ENCODE measurements around the gene SH3D19.

SH3D19 gene

GRCh38 chr4:151223465-151223864, 101.9 kb downstream of the SH3D19 start:
- TF ChIP-seq REST (IDR thresholded peaks at IDR 0.05; ENCODE audit: insufficient read depth in 1 of 2, low read depth in 2 of 2, low read length in 2 of 2), result no peak
- TF ChIP-seq TAF1 (IDR thresholded peaks at IDR 0.05; ENCODE audit: borderline replicate concordance, insufficient read depth, low read length), result no peak
- TF ChIP-seq FOXP2 (optimal IDR thresholded peaks at IDR 0.05; ENCODE audit: borderline replicate concordance, extremely low read depth, extremely low read length, insufficient read depth), result no peak
- no peak for TF ChIP-seq POLR2AphosphoS5 (IDR thresholded peaks at IDR 0.05; ENCODE audit: low read depth, low read length)
- no peak for TF ChIP-seq SIN3A (IDR thresholded peaks at IDR 0.05; ENCODE audit: borderline replicate concordance, insufficient read depth, low read length)

GRCh38 chr4:151219948-151220347, 105.5 kb downstream of the SH3D19 start:
- TF ChIP-seq SIN3A (IDR thresholded peaks at IDR 0.05; ENCODE audit: borderline replicate concordance, insufficient read depth, low read length) (no peak), FOXP2 (optimal IDR thresholded peaks at IDR 0.05; ENCODE audit: borderline replicate concordance, extremely low read depth, extremely low read length, insufficient read depth) (no peak), POLR2AphosphoS5 (IDR thresholded peaks at IDR 0.05; ENCODE audit: low read depth, low read length) (no peak), TAF1 (IDR thresholded peaks at IDR 0.05; ENCODE audit: borderline replicate concordance, insufficient read depth, low read length) (no peak), REST (IDR thresholded peaks at IDR 0.05; ENCODE audit: insufficient read depth in 1 of 2, low read depth in 2 of 2, low read length in 2 of 2) (no peak)

- no peak for TF ChIP-seq FOXP2 (optimal IDR thresholded peaks at IDR 0.05; ENCODE audit: borderline replicate concordance, extremely low read depth, extremely low read length, insufficient read depth)
- no peak for TF ChIP-seq POLR2AphosphoS5 (IDR thresholded peaks at IDR 0.05; ENCODE audit: low read depth, low read length)
- no peak for TF ChIP-seq SIN3A (IDR thresholded peaks at IDR 0.05; ENCODE audit: borderline replicate concordance, insufficient read depth, low read length)
- no peak for TF ChIP-seq REST (IDR thresholded peaks at IDR 0.05; ENCODE audit: insufficient read depth in 1 of 2, low read depth in 2 of 2, low read length in 2 of 2)
- TF ChIP-seq TAF1 (IDR thresholded peaks at IDR 0.05; ENCODE audit: borderline replicate concordance, insufficient read depth, low read length), result no peak
These were observed 106.3 kb downstream of the SH3D19 start for GRCh38 chr4:151219091-151219490.

GRCh38 chr4:151218343-151218742, 107.1 kb downstream of the SH3D19 start:
- TF ChIP-seq POLR2AphosphoS5 (IDR thresholded peaks at IDR 0.05; ENCODE audit: low read depth, low read length), result no peak
- TF ChIP-seq SIN3A (IDR thresholded peaks at IDR 0.05; ENCODE audit: borderline replicate concordance, insufficient read depth, low read length), result no peak
- TF ChIP-seq REST (IDR thresholded peaks at IDR 0.05; ENCODE audit: insufficient read depth in 1 of 2, low read depth in 2 of 2, low read length in 2 of 2), result no peak
- TF ChIP-seq FOXP2 (optimal IDR thresholded peaks at IDR 0.05; ENCODE audit: borderline replicate concordance, extremely low read depth, extremely low read length, insufficient read depth), result no peak
- TF ChIP-seq TAF1 (IDR thresholded peaks at IDR 0.05; ENCODE audit: borderline replicate concordance, insufficient read depth, low read length), result no peak

GRCh38 chr4:151217326-151217725, 108.1 kb downstream of the SH3D19 start:
- TF ChIP-seq TAF1 (IDR thresholded peaks at IDR 0.05; ENCODE audit: borderline replicate concordance, insufficient read depth, low read length) (no peak), REST (IDR thresholded peaks at IDR 0.05; ENCODE audit: insufficient read depth in 1 of 2, low read depth in 2 of 2, low read length in 2 of 2) (no peak), POLR2AphosphoS5 (IDR thresholded peaks at IDR 0.05; ENCODE audit: low read depth, low read length) (no peak), SIN3A (IDR thresholded peaks at IDR 0.05; ENCODE audit: borderline replicate concordance, insufficient read depth, low read length) (no peak), FOXP2 (optimal IDR thresholded peaks at IDR 0.05; ENCODE audit: borderline replicate concordance, extremely low read depth, extremely low read length, insufficient read depth) (no peak)

Data from PFSK-1 (cell line).